ENCODE results near the gene ATP11A. TPM values are rescaled to one million over a fixed set of nuclear protein-coding genes. Genes with fewer than 3 reads are reported as not detected.
"Not testable (repeated sequence)": the region's sequence is repeated elsewhere in the genome, so short reads cannot be mapped to it uniquely, and the experiment has no call there.

Gene ATP11A
- total and polyA plus RNA-seq, 10 of the 15 experiments (the other 5 are each of a cell fraction or from before 2014, with no cell fraction given): 1.4 to 69.6 (median 14.4) TPM

- WGBS (ENCODE audit: insufficient coverage, insufficient replicate concordance, low lambda C conversion rate, missing lambda C conversion rate): 6% methylated on average over 4 of the region's 6 CpGs
- Histone ChIP-seq H3K4me2 (ENCODE audit: control insufficient read depth, insufficient read depth) (peak overlapping the region; percentile 66), H3K27ac (ENCODE audit: control insufficient read depth, insufficient read depth) (peak overlapping the region; percentile 62), H3K4me1 (ENCODE audit: control insufficient read depth, insufficient read depth, low read length) (peaks cover 16% of the 10 kb centered on the region; the same call in 1 of the 2 replicates)
- H3K4me3 ChIP-seq; in situ Hi-C loops (cut with MboI); H2AFZ ChIP-seq (ENCODE audit: control insufficient read depth, low read depth, low read length); H3K9me3 ChIP-seq (replicated peaks; ENCODE audit: control insufficient read depth, insufficient read depth, low read length); intact Hi-C loops (cut with micrococcal nuclease; ENCODE audit: unreplicated experiment); H3K36me3 ChIP-seq (ENCODE audit: control insufficient read depth in 2 of 2, insufficient read depth in 2 of 2, low read length in 1 of 2); POLR2A ChIA-PET; H3K9ac ChIP-seq (ENCODE audit: control insufficient read depth, insufficient read depth, low read length); DNase-seq (ENCODE audit: low read depth, low spot score); BruUV-seq (replicated peaks); H3K27me3 ChIP-seq (replicated peaks in 1 of 2; ENCODE audit: control insufficient read depth in 2 of 2, insufficient read depth in 2 of 2, low read length in 1 of 2); H4K20me1 ChIP-seq (ENCODE audit: control insufficient read depth, insufficient read depth); FAIRE-seq; H3K79me2 ChIP-seq (ENCODE audit: control insufficient read depth, insufficient read depth, low read length): not testable (repeated sequence)
- CTCF ChIA-PET: interaction anchor here (1.5 kb wide), 1 partner anchor 74 kb away, joined by 4 read pairs; no protein-coding TSS in a partner anchor
- SMC1A ChIA-PET (ENCODE audit: uncharacterized antibody, unreplicated experiment): interaction anchor here (0.6 to 1.4 kb wide), 3 partner anchors 73 to 195 kb away, joined by 3 read pairs; no protein-coding TSS in a partner anchor
- ATAC-seq: peak; percentile 47
- peak; percentile 59; the same call in 1 of the 2 replicates for TF ChIP-seq NFIC (IDR thresholded peaks at IDR 0.05; ENCODE audit: low read depth, low read length)
- peak; percentile 57 for TF ChIP-seq JUNB (IDR thresholded peaks at IDR 0.05)
- peak; percentile 23; the same call in 1 of the 2 replicates for TF ChIP-seq FOXM1 (IDR thresholded peaks at IDR 0.05; ENCODE audit: low read depth, low read length)
- peak; percentile 96 for TF ChIP-seq ATF7 (IDR thresholded peaks at IDR 0.05; ENCODE audit: low read depth)
- 0 out of 2 replicates have a peak, but pooled peaks have one; percentile 38 for TF ChIP-seq CREB1 (IDR thresholded peaks at IDR 0.05; ENCODE audit: low read depth)
- TF ChIP-seq CREM (IDR thresholded peaks at IDR 0.05; ENCODE audit: low read depth): peak; percentile 53; the same call in 1 of the 2 replicates
- TF ChIP-seq ATF2 (IDR thresholded peaks at IDR 0.05; ENCODE audit: low read length): peak; percentile 82
- RAD21 ChIA-PET (ENCODE audit: unreplicated experiment): interaction anchor here (0.7 to 1.6 kb wide), 2 partner anchors 31 to 112 kb away, joined by 3 to 5 read pairs; partner anchors contain the start of gene ATP11A
These were observed 111.0 kb downstream of the ATP11A start for GRCh38 chr13:112800807-112801206.

All from GM12878 (cell line).